GM19397 (cell line): ENCODE results near the gene MTMR6.

Experiments used
- ATAC-seq: cut with Tn5 transposase; IDR thresholded peaks from one replicate; pipeline ENCODE4 v1.9.1; 2021; ENCODE audit warnings: mild to moderate bottlenecking, moderate library complexity; ENCODE audit not compliant: unreplicated experiment

The MTMR6 gene

DNA sequence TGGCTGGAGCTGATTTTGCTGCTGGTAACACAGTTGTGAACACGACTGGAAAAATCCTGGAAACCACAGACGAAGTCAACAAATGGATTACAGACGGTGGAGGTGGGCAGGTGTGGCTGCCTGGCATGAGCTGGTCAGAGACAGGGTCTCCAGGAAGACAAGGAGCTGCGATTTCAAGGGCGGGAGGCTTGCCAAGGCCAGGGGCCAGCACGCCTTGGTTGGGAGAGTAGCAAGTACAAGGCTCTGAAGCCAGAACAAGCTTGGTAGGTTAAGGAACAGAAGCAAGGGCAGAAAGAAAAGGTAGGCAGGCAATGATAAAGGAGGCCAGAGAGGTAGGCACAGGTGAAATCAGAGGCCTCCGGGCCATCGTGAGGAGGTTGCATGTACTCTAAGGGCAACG, 64.5 kb downstream of the MTMR6 start:
- ATAC-seq: no peak

DNA sequence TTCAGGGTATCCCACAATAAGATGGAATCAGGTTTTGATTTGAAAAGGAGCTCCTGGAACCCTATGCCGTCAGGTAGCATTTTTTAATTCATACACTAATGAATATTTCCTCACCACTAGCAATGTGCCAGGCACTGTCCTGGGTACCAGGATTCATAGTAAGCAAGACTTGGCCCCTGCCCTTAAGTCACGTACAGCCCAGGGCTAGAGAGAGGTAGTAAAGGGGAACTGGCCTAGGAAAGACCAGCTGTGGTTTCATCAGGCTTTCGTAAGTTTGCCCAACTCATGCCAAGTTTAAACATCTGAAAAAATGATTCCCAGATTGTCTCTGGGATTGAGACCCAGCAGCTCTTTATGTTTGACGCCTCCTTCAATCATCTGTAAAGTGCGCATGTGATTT, 69.3 kb downstream of the MTMR6 start:
- no peak for ATAC-seq

DNA sequence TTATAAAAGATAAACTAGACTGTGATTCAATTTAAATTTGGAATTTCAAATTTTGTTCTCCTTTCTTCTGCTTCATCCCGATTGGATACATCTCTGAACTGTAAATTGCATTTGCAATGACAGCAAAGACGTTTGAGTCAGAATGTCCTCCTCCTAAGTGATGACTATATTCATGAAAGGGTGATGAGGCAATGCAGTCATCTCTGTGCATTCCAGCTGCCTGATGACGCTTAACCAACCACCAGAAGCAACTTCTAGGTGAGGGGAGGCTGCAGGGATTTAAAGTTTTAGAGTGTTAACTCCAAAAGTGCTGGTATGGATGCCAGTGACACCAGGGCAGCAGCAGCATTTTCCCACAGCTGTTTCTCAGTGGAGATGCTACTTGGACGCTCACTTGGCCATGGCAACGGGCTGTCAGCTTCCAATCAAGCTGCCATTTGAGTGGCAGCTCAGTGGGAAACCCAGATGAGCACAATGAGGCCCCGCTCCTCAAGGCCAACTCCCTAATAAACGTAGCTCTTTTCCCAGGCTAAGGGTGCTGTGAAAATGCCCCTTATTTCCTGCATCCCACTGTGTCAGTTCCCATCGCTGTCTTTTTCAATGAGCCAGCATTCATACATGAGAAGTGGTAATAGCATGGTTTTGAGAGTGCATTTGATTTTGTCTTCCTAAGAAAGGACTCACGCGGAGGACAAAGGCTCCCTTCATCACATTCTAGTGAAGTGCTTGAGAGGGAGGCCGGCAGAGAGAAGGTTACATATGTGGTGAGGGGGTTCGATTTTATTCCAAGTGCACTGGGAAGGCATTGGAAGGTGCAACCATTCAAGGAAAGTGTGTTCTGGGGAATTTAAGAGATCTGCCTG, 70.0 kb downstream of the MTMR6 start:
- no peak for ATAC-seq

DNA sequence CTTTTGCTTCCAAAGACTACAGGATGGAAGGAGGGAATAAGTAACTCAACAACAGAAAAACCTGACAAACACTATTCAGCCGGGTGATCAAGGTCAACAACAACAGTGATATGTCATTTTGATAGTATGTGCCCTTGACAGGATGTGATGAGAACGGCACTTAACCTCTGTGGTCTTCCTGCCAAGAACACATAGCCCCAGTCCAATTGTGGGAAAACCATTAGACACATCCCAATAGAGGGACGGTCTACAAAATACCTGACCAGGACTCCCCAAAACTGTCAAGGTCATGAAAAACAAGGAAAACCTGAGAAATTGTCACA, 72.1 kb downstream of the MTMR6 start:
- ATAC-seq: no peak

DNA sequence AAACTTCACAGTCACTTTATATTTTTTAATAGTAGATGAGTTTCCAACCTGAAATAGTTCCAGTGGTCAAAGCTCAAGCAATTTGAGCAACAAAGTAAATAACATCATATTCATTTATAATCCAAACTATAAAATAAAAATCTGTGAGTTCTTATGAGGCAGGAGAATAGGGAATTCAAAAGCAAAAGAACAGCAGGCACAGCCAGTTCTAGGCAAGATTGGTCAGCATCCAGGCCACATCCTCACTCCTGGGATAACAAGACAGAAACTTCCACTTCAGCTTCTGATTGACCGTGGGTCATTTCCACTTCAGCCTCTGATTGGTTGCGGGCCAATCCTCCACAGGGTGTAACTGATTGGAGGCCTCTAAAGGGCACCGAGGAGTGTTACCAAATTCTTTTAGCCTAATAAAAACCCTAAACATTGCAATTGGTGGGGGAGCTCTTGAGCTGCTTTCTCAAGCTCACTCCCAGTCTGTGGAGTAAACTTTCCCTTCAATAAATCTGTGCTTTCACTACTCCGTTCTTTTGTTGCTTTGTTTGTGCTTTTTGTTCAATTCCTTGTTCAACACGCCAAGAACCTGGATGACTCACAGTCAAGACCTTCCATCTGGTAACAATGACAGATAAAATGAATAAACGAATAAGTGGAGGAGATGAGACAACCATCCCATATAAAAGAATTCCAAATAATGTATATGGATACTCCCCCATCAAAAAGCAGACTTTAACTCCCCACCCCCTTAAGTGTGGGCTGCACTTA, 72.6 kb downstream of the MTMR6 start:
- no peak for ATAC-seq

DNA sequence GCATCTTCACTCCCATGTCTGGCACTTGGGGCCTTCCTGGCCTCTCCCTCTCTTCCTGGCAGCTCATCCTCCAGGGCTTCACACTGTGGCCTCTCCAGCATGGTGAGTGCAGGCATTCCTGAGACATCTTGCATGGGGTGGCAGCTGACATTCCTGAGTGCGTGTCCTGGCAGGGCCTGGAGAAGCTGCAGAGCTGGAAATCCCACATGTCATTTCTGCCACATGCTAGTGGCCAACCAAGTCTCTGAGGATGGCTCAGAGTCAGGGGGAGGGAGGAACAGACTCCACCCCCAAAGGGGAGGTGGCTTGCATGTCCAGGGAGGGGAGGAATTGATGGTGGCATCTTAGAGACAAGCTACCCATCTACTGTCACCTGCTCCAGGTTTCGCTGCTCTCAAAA, 73.6 kb downstream of the MTMR6 start:
- ATAC-seq: no peak

DNA sequence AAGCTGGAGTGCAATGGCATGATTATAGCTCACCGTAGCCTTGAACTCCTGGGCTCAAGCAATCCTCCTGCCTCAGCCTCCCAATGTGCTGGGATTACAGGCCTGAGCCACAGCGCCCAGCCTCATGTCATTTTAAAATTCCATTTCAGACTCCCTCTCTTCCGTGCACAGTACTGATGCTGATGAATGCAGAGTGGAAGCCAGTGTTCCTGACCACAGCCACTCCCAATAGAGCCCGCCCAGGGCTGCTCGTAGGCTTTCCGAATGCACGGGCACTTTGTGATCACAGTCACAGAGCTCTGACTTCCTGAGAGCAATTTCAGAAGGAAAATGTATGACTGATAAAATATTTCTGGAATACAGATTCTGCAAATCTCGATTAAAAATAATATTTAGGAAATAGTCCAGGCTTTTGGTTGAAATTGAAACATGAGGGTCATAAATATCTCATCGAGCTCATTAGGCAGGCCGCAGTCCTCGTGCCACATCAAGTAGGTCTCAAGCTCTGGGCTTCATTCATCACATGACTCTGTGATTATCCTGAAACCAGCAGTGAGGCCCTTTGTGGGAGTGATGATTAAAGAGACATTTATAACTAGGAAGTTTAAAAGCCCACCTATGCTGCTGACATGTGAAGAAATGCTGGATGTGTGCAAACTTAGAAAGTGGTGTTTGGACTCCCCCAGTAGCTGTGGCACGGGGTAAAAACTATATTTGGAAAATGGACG, 76.3 kb downstream of the MTMR6 start:
- no peak for ATAC-seq

DNA sequence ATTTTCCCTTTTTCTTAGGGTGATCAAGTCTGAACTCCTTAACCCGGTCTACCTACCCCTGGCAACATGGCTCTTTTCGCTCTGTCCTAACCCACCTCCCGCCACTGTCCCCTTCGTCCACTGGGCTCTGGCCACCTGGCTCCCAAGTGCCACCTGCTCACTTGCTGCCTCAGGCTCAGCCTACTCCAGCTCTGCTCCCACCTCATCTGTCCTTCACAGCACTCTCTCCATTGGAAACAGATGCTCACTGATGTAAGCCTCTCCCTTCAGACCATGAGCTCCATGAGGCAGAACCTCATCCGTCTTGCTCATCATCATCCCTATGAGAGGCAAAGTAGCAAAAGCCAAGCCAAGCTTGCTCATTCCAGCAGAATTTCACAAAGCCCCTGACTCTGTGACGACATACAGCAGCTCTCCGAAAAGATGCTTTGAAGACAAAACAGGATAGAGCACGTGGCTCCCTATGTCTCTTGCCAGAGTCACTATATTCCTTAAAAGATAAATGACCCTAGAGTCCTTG, 79.9 kb downstream of the MTMR6 start:
- no peak for ATAC-seq

DNA sequence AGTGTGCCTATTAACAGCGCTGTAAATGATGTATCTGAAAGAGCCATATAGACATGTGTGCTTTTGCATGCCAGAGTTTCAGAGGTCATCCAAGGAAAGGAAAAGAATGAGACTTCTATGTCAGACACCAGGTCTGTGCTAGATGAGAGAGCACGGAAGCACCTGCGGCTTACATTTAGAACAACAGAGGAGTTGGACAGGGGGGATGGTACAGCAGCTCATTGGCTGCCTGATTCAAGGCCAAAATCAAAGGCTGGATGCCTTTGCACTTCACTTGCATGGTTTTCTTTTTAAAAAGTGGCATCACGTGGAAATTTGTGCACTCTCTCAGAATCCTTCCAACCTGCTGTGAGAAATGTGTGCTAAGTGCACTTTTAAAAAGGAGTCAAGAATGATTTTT, 82.4 kb downstream of the MTMR6 start:
- no peak for ATAC-seq

DNA sequence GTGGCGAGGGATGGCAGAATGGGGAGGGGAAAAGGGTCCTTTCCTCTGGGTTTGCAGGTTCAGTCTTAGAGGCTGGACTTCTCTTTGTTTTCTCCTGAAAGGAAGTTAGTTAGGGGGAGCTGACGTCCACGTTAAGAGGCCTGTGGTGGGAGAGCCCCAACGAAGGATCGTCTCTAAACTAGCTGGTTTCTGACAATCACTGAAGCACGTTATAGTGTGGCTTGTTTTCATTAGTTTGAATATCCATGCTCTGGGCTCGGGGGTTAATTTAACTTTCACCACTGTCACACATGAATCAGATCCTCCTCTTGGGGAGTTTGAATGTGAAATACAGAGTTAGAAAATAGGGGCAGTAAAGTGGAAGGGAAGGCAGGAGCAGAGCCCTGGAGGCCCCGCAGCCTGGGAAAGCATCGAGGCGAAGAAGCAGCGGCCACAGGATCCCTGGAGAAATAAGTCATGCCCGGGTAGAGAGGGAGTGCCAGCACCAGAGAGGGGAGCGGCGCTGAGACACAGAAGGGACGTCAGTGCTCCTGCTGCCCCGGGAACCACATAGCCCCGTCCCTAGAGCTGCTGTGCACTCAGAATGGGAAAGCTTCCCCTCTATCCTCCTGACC, 84.1 kb downstream of the MTMR6 start:
- no peak for ATAC-seq

DNA sequence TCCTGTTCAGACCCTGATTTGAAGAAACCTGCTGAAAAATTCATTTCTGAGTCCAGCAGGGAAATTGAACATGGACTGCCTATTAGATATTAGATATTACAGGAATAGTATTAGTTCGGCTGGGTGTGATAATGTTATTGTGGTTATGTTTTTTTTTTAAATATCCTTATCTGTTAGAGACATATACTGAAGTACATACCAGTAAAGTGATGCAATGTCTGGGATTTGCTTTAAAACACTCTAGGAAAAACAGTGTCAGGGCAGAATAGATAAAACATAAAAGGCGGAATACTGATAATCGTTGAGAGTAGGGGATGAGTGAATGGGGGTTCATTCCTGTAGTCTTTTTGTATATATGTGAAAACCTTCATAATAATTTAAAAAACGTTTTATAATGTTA, 86.5 kb downstream of the MTMR6 start:
- ATAC-seq: no peak

DNA sequence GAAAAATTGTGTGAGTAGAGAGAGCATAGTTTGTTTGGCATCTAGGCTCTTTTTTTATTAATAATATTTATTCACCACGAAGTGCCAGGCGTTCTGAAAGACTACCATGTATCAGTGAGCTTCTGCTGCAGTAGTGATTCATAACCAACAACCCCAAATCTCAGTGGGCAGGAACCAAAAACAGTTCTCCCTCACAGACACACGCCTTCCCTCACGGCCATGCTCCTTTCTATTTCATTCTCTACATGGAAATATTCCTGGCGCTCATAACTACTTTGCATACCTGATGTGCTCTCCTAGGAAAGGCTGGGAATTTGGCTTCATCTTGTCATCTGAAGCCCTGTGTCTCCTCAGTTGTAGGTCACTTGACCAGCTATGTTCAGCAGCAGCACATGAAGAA, 88.6 kb downstream of the MTMR6 start:
- ATAC-seq: no peak

DNA sequence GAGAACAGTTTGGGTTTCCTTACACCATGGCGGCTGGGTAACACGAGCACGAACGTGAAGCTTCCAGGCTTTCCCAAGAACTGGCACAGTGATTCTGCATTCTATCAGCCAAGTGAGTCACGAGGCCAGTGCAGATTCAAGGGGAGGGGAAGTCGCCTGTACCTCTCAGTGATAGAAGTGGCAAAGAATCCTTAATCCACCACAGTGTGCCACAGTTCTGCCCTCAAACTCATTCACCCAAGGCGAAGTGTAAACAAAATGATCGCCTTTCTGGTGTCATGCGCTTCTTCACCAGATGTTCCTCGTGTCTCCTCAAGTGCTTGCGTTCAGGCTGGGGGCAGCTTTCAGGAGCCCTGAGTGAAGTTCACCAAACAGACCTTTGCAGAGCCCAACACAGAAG, 90.3 kb downstream of the MTMR6 start:
- no peak for ATAC-seq
